K562 (cell line): ENCODE measurements around the gene NRP1. TPM values are rescaled to one million over a fixed set of nuclear protein-coding genes. Genes with fewer than 3 reads are reported as not detected.

Experiments used
- ATAC-seq: fragments of 200-7000 bp; cut with Tn5 transposase; 3 replicates; pipeline ENCODE4 v1.9.1; 2020; ENCODE audit warnings: moderate library complexity
- BruUV-seq: library from RNA; stranded (reverse); fragments of 400-500 nt; replicated peaks from 2 replicates; lab custom pipeline; 2021; lab: Mats Ljungman, UMichigan
- CTCF ChIA-PET: fragments of 300-600 bp; formaldehyde crosslinking; extraction: SDS; loops from one replicate; lab custom pipeline; 2021; ENCODE audit warnings: low intra/inter-chr PET ratio; lab: Yijun Ruan, JAX
- POLR2A ChIA-PET: fragments of 300-600, 350-650 bp; sonication (Branson Sonifier 250); formaldehyde crosslinking; extraction: SDS; loops from one replicate; lab custom pipeline; 2021; ENCODE audit warnings: antibody characterized with exemption, inconsistent platforms; lab: Yijun Ruan, JAX
- DNase-seq, 4 experiments: peaks; one replicate each; pipeline versions ENCODE4 v3.0.0 to v3.0.0-alpha.2; 2011 to 2018; ENCODE audit warnings: low spot score in 3 of 4, mixed read lengths in 3 of 4; ENCODE audit errors: extremely low read depth in 1 of 4
- FAIRE-seq: peaks from 2 replicates; lab custom pipeline; 2011; peaks lifted over from hg19 to GRCh38; lab: Jason Lieb, UNC
- H2AFZ ChIP-seq: 2 replicates; pipeline ENCODE4 v1.6.0; 2011; ENCODE audit warnings: low read depth, low read length, control low read depth, inconsistent platforms
- H3K27ac ChIP-seq: fragments of 200-600 bp; 3 replicates; pipeline ENCODE4 v1.8.0; 2011; ENCODE audit warnings: low read depth, mild to moderate bottlenecking, control low read depth, inconsistent platforms, low read length, moderate library complexity, mixed read lengths; ENCODE audit errors: extremely low read depth
- H3K27me3 ChIP-seq, 2 experiments: fragments of 300-600 bp in 1 of 2; 2 replicates in 1 of 2; 3 replicates in 1 of 2; pipeline versions ENCODE4 v1.6.0 to v1.8.0; 2011; ENCODE audit warnings: inconsistent platforms in 2 of 2, low read length in 2 of 2, mild to moderate bottlenecking in 1 of 2, mixed read lengths in 1 of 2, moderate library complexity in 1 of 2; ENCODE audit not compliant: control insufficient read depth in 2 of 2, insufficient read depth in 2 of 2
- H3K36me3 ChIP-seq: fragments of 300-600 bp; 3 replicates; pipeline ENCODE4 v1.8.0; 2011; ENCODE audit warnings: mild to moderate bottlenecking, low read length, inconsistent platforms; ENCODE audit not compliant: control insufficient read depth, insufficient read depth
- H3K4me1 ChIP-seq, 2 experiments: fragments of 200-600 bp in 1 of 2; replicated peaks in 1 of 2; 2 replicates in 1 of 2; 3 replicates in 1 of 2; pipeline versions ENCODE4 v1.5.1 to v1.8.0; 2011; ENCODE audit warnings: inconsistent platforms in 2 of 2, low read length in 2 of 2, mild to moderate bottlenecking in 1 of 2, mixed read lengths in 1 of 2, moderate library complexity in 1 of 2; ENCODE audit not compliant: control insufficient read depth in 2 of 2, insufficient read depth in 2 of 2
- H3K4me2 ChIP-seq: 2 replicates; pipeline ENCODE4 v1.6.1; 2011; ENCODE audit warnings: low read length, control low read depth, inconsistent platforms, mixed read lengths; ENCODE audit not compliant: insufficient read depth
- H3K4me3 ChIP-seq: fragments of 200-600 bp; sonication (generic), shearing (Covaris generic); 2 replicates; pipeline ENCODE4 v1.5.1; 2016; ENCODE audit warnings: control low read depth, inconsistent platforms
- H3K79me2 ChIP-seq: fragments of 200-600 bp; 3 replicates; pipeline ENCODE4 v1.8.0; 2011; ENCODE audit warnings: low read length, inconsistent platforms; ENCODE audit not compliant: control insufficient read depth, insufficient read depth
- H3K9ac ChIP-seq, 2 experiments: 2 replicates each; pipeline versions ENCODE4 v1.6.0 to v1.6.1; 2011; ENCODE audit warnings: low read depth in 2 of 2, low read length in 2 of 2, control low read depth in 1 of 2, inconsistent platforms in 1 of 2, mild to moderate bottlenecking in 1 of 2, mixed read lengths in 1 of 2; ENCODE audit not compliant: insufficient read depth in 1 of 2
- H3K9me1 ChIP-seq: one replicate; pipeline ENCODE4 v1.6.0; 2011; ENCODE audit warnings: inconsistent platforms, mild to moderate bottlenecking, low read length, moderate library complexity; ENCODE audit not compliant: control insufficient read depth, insufficient read depth
- H3K9me3 ChIP-seq: replicated peaks from 2 replicates; pipeline ENCODE4 v1.5.1; 2011; ENCODE audit warnings: low read depth, low read length, inconsistent platforms; ENCODE audit not compliant: control insufficient read depth, insufficient read depth
- H4K20me1 ChIP-seq: replicated peaks from 2 replicates; pipeline ENCODE4 v1.6.1; 2011; ENCODE audit warnings: low read length, inconsistent platforms, mixed read lengths; ENCODE audit not compliant: control insufficient read depth, insufficient read depth
- CTCF ChIP-seq, 3 experiments: IDR thresholded peaks in 2 of 3; conservative IDR thresholded peaks in 1 of 3; 2 replicates each; pipeline ENCODE4 v1.5.1; 2011 to 2012; ENCODE audit warnings: low read length in 3 of 3, mild to moderate bottlenecking in 3 of 3, control low read depth in 2 of 3, improper control_type of control experiment in 1 of 3, inconsistent platforms in 1 of 3, low read depth in 1 of 3, mixed read lengths in 1 of 3, moderate library complexity in 1 of 3; ENCODE audit not compliant: insufficient read depth in 2 of 3
- PREB ChIP-seq: sonication (generic); formaldehyde crosslinking; IDR thresholded peaks from 2 replicates; pipeline ENCODE4 v1.8.1; 2023; ENCODE audit warnings: mild to moderate bottlenecking, missing genetic modification reagents
- VEZF1 ChIP-seq: fragments of 200-800 bp; sonication (Bioruptor generic); IDR thresholded peaks from 2 replicates; pipeline ENCODE4 v1.6.1; 2017; ENCODE audit warnings: missing genetic modification characterization, missing compliant biosample characterization
- ZBTB43 ChIP-seq: sonication (generic); formaldehyde crosslinking; IDR thresholded peaks from 2 replicates; pipeline ENCODE4 v1.8.0; 2023; ENCODE audit warnings: mild to moderate bottlenecking, missing genetic modification reagents
- WGBS: fragments of 100-300 bp; shearing (Covaris generic); methylation state at CpG from one replicate; pipeline ENCODE4 v1.1.6; 2016; ENCODE audit warnings: low coverage, mixed read lengths; ENCODE audit not compliant: insufficient coverage; ENCODE audit errors: missing lambda C conversion rate; 5-methylcytosine and 5-hydroxymethylcytosine counted together
- in situ Hi-C: fragments of 300-500 bp; cut with MboI; formaldehyde crosslinking; loops from 4 replicates; pipeline ENCODE4 v1.15.0; 2018; ENCODE audit warnings: inconsistent platforms, mixed read lengths
- intact Hi-C: fragments of 100-400 bp; cut with micrococcal nuclease; formaldehyde crosslinking; loops from 2 replicates; pipeline ENCODE4 v1.14.2; 2022
- polyA plus RNA-seq, 8 experiments: library from polyadenylated mRNA; depleted of rRNA in 4 of 8; stranded (reverse) in 5 of 8; unstranded in 3 of 8; fragments of >200 nt; fragmentation: Nextera tagmentation in 2 of 8; fragmentation: Illumina TruSeq in 1 of 8; extraction: Ambion mirVana in 2 of 8; extraction: Trizol in 1 of 8; gene quantifications; 2 replicates each; pipeline versions ENCODE4 v1.2.1 to v1.2.3, GENCODE V29; 2011 to 2014; ENCODE audit warnings: inconsistent platforms in 1 of 8, missing spikeins in 1 of 8
- total RNA-seq, 7 experiments: library from RNA; depleted of rRNA in 6 of 7; stranded (reverse); fragments of >200 nt in 6 of 7; fragmentation: Illumina TruSeq in 2 of 7; extraction: Trizol in 2 of 7; gene quantifications; 2 replicates each; pipeline versions ENCODE4 v1.2.1 to v1.2.3, GENCODE V29; 2011 to 2021; ENCODE audit warnings: low replicate concordance in 1 of 7

NRP1 gene
- total and polyA plus RNA-seq, 9 of the 15 experiments (the other 6 are each of a cell fraction or from before 2014, with no cell fraction given) = 0.01 to 0.38 (median 0.04) TPM; not detected in 5

- Histone ChIP-seq H3K4me2 (no peak overlapping the region), H3K9me3 (no peaks in the 10 kb centered on the region), H3K9ac (no peak overlapping the region), H4K20me1 (no peaks in the 10 kb centered on the region), H2AFZ (no peak overlapping the region), H3K4me3 (no peak overlapping the region), H3K79me2 (no peaks in the 10 kb centered on the region), H3K4me1 (peaks cover 0 to 11% of the 10 kb centered on the region in 2 experiments; a peak in 2 of 5 replicates), H3K27ac (no peak overlapping the region), H3K36me3 (no peaks in the 10 kb centered on the region), H3K27me3 (peaks cover 8 to 39% of the 10 kb centered on the region in 2 experiments; a peak in 3 of 5 replicates), H3K9me1 (no peaks in the 10 kb centered on the region)
- BruUV-seq = no TSS peak
- no peak for TF ChIP-seq PREB (CRISPR knock-in tag)
- intact Hi-C loops = no loop called here
- FAIRE-seq = no peak
- ATAC-seq = no peak
- DNase-seq = no peak
- ChIA-PET CTCF (no interaction called here), POLR2A (no interaction called here)
- in situ Hi-C loops = loop anchor here (10.0 to 25.0 kb wide), 2 partner anchors 1177 to 1299 kb away; no protein-coding TSS in a partner anchor
- WGBS = 6% methylated on average over 10 of the region's 21 CpGs
Observed at GRCh38 chr10:33335551-33335800, 1.0 kb upstream of the NRP1 start.

GRCh38 chr10:33334805-33335550, 511 bp upstream of the NRP1 start:
- intact Hi-C loops = no loop called here
- FAIRE-seq = no peak
- WGBS = 27% methylated on average over 13 of the region's 68 CpGs
- Histone ChIP-seq H3K27ac (no peak overlapping the region), H3K36me3 (no peaks in the 10 kb centered on the region), H4K20me1 (no peaks in the 10 kb centered on the region), H3K27me3 (peaks cover 8 to 39% of the 10 kb centered on the region in 2 experiments; a peak in 3 of 5 replicates), H3K4me1 (peaks cover 0 to 11% of the 10 kb centered on the region in 2 experiments; a peak in 2 of 5 replicates), H3K4me2 (no peak overlapping the region), H3K4me3 (no peak overlapping the region), H2AFZ (no peak overlapping the region), H3K9me1 (no peaks in the 10 kb centered on the region), H3K9ac (no peak overlapping the region), H3K79me2 (no peaks in the 10 kb centered on the region), H3K9me3 (no peaks in the 10 kb centered on the region)
- peak; percentile 69 for ATAC-seq
- ChIA-PET CTCF (no interaction called here), POLR2A (interaction anchor here (0.6 kb wide), 1 partner anchor 208 kb away, joined by 4 read pairs; no protein-coding TSS in a partner anchor)
- DNase-seq = no peak
- in situ Hi-C loops = loop anchor here (10.0 to 25.0 kb wide), 2 partner anchors 1177 to 1300 kb away; no protein-coding TSS in a partner anchor
- no TSS peak for BruUV-seq
- TF ChIP-seq VEZF1 (CRISPR knock-in tag) (peak; percentile 14; the same call in 1 of the 2 replicates), CTCF (IDR thresholded peaks at IDR 0.05 in 2 of 3, conservative IDR thresholded peaks at IDR 0.05 in 1 of 3; ENCODE audit: insufficient read depth in 2 of 3, low read depth in 1 of 3, low read length in 3 of 3) (0 out of 6 replicates have a peak, but pooled peaks of 1 of the 3 experiments have one; percentile 26), ZBTB43 (CRISPR knock-in tag) (no peak)
- TF ChIP-seq, all 486 proteins: peak for 2
